ENCODE data around the gene ALG1. TPM values are rescaled to one million over a fixed set of nuclear protein-coding genes. Genes with fewer than 3 reads are reported as not detected.

The ALG1 gene
- total RNA-seq, 1 experiment from 2014 or later: 31.4 TPM

DNA sequence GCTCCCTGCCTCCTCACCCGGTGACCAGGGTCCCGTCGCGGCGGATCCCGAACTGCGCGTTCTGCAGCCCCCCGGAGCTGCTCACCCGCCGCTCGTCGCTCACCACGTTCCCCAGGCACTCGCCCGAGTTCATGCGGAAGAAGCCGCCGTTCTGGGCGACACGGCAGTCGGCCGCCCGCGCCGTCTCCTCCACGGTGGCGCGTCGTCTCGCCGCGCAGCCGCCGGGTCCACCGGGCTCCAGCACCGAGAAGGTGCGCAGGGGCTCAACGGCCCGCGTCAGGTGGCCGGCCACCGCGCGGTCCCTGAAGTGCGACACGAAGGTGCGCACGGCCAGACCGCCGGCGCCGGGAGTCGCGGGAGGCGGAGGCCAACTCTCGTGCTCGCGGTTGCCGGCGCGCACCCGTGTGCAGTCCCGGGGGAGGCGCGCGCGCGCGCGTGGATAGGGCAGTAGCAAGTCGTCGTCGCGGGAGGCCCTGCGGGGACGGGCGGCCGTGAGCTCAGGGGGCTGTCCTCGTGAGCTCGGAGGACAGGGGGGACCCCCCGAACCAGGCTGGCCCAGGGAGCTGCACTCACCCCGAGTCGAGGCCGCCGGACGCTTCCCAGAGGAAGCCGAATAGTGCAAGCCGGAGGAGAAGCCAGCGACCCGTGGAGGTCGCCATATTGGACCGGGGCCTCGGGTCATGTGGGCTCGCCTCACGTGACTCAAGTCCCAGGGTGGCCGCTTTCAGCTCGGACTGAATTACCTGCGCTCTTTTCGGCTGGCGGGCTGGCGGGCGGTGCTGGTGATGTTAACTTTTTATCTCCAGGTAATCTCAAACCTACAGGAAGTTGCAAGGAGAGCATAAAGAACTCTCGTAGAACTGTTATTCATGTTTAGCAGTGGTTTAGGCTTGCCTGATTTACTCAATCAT lies 38.1 kb upstream of the ALG1 start, which contains the start of gene NAGPA (continued):
- TF ChIP-seq, protein P1, sequence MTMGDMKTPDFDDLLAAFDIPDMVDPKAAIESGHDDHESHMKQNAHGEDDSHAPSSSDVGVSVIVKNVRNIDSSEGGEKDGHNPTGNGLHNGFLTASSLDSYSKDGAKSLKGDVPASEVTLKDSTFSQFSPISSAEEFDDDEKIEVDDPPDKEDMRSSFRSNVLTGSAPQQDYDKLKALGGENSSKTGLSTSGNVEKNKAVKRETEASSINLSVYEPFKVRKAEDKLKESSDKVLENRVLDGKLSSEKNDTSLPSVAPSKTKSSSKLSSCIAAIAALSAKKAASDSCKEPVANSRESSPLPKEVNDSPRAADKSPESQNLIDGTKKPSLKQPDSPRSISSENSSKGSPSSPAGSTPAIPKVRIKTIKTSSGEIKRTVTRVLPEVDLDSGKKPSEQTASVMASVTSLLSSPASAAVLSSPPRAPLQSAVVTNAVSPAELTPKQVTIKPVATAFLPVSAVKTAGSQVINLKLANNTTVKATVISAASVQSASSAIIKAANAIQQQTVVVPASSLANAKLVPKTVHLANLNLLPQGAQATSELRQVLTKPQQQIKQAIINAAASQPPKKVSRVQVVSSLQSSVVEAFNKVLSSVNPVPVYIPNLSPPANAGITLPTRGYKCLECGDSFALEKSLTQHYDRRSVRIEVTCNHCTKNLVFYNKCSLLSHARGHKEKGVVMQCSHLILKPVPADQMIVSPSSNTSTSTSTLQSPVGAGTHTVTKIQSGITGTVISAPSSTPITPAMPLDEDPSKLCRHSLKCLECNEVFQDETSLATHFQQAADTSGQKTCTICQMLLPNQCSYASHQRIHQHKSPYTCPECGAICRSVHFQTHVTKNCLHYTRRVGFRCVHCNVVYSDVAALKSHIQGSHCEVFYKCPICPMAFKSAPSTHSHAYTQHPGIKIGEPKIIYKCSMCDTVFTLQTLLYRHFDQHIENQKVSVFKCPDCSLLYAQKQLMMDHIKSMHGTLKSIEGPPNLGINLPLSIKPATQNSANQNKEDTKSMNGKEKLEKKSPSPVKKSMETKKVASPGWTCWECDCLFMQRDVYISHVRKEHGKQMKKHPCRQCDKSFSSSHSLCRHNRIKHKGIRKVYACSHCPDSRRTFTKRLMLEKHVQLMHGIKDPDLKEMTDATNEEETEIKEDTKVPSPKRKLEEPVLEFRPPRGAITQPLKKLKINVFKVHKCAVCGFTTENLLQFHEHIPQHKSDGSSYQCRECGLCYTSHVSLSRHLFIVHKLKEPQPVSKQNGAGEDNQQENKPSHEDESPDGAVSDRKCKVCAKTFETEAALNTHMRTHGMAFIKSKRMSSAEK (CRISPR knock-in tag; IDR thresholded peaks at IDR 0.05; ENCODE audit: borderline replicate concordance): no peak

DNA sequence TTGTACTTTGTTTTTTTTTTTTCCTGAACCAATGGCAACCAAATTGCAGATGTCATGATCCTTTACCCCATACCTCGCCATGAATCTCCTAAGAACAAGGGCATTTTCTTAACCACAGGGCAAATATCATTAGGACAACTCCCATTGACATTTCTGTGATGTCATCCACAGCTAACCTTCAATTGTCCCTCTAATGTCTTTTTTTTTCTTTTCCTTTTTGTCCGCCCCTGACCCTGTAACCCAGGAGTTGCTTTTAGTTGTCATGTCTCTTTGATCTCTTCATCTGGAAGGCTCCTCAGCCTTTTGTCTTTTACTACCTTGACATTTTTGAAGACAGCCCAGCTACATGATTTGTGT lies 37.5 kb upstream of the ALG1 start:
- POLR2A ChIA-PET: interaction anchor here (0.7 to 0.8 kb wide), 2 partner anchors 9 to 408 kb away, joined by 3 read pairs; no protein-coding TSS in a partner anchor

DNA sequence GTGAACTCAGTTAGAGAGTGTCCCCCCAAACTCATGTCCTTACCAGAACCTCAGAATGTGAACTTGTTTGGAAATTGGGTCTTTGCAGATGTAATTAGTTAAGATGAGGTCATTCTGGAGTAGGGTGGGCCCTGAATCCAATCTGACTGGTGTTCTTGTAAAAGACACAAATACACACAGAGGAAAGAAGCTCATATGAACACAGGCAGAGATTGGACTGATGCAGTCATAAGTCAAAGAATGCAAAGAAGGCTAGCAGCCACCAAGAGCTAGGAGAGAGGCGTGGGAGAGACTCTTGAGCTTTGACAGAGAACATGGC lies 35.8 kb upstream of the ALG1 start:
- ATAC-seq (no peak), DNase-seq (ENCODE audit: low spot score) (no peak)
- no peaks in the 10 kb centered on the region for H3K36me3 Mint-ChIP-seq
- CTCF ChIA-PET: interaction anchor here (1.0 to 6.0 kb wide), 5 partner anchors 11 to 78 kb away, joined by 3 to 52 read pairs (median 5); partner anchors contain the start of gene SEC14L5
- peak overlapping the region; percentile 86 for H3K27ac Mint-ChIP-seq
- peaks cover 4% of the 10 kb centered on the region; the same call in 1 of the 2 replicates for H3K27me3 Mint-ChIP-seq (ENCODE audit: low read depth)
- H3K4me3 Mint-ChIP-seq: no peak overlapping the region
- POLR2A ChIA-PET: no interaction called here
- peaks cover 30% of the 10 kb centered on the region for H3K4me1 Mint-ChIP-seq
- no peaks in the 10 kb centered on the region for H3K9me3 Mint-ChIP-seq
- no peak for TF ChIP-seq SMAD4 (CRISPR knock-in tag; IDR thresholded peaks at IDR 0.05)
- TF ChIP-seq NR1H2 (CRISPR knock-in tag; IDR thresholded peaks at IDR 0.05): no peak
- TF ChIP-seq, protein P2, sequence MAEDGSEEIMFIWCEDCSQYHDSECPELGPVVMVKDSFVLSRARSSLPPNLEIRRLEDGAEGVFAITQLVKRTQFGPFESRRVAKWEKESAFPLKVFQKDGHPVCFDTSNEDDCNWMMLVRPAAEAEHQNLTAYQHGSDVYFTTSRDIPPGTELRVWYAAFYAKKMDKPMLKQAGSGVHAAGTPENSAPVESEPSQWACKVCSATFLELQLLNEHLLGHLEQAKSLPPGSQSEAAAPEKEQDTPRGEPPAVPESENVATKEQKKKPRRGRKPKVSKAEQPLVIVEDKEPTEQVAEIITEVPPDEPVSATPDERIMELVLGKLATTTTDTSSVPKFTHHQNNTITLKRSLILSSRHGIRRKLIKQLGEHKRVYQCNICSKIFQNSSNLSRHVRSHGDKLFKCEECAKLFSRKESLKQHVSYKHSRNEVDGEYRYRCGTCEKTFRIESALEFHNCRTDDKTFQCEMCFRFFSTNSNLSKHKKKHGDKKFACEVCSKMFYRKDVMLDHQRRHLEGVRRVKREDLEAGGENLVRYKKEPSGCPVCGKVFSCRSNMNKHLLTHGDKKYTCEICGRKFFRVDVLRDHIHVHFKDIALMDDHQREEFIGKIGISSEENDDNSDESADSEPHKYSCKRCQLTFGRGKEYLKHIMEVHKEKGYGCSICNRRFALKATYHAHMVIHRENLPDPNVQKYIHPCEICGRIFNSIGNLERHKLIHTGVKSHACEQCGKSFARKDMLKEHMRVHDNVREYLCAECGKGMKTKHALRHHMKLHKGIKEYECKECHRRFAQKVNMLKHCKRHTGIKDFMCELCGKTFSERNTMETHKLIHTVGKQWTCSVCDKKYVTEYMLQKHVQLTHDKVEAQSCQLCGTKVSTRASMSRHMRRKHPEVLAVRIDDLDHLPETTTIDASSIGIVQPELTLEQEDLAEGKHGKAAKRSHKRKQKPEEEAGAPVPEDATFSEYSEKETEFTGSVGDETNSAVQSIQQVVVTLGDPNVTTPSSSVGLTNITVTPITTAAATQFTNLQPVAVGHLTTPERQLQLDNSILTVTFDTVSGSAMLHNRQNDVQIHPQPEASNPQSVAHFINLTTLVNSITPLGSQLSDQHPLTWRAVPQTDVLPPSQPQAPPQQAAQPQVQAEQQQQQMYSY (CRISPR knock-in tag; IDR thresholded peaks at IDR 0.05): no peak
- TF ChIP-seq RORB (CRISPR knock-in tag; IDR thresholded peaks at IDR 0.05): no peak
- TF ChIP-seq NR3C1 (CRISPR knock-in tag; conservative IDR thresholded peaks at IDR 0.05; ENCODE audit: low read depth): no peak
- TF ChIP-seq, protein P3, sequence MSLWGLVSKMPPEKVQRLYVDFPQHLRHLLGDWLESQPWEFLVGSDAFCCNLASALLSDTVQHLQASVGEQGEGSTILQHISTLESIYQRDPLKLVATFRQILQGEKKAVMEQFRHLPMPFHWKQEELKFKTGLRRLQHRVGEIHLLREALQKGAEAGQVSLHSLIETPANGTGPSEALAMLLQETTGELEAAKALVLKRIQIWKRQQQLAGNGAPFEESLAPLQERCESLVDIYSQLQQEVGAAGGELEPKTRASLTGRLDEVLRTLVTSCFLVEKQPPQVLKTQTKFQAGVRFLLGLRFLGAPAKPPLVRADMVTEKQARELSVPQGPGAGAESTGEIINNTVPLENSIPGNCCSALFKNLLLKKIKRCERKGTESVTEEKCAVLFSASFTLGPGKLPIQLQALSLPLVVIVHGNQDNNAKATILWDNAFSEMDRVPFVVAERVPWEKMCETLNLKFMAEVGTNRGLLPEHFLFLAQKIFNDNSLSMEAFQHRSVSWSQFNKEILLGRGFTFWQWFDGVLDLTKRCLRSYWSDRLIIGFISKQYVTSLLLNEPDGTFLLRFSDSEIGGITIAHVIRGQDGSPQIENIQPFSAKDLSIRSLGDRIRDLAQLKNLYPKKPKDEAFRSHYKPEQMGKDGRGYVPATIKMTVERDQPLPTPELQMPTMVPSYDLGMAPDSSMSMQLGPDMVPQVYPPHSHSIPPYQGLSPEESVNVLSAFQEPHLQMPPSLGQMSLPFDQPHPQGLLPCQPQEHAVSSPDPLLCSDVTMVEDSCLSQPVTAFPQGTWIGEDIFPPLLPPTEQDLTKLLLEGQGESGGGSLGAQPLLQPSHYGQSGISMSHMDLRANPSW (CRISPR knock-in tag; conservative IDR thresholded peaks at IDR 0.05; ENCODE audit: low read depth): no peak

More for the DNA sequence above, 37.5 kb upstream of the ALG1 start:
- CTCF ChIA-PET: interaction anchor here (1.6 to 6.0 kb wide), 2 partner anchors 9 to 24 kb away, joined by 4 to 52 read pairs; no protein-coding TSS in a partner anchor
- Mint-ChIP-seq H3K4me1 (peaks cover 30% of the 10 kb centered on the region), H3K9me3 (no peaks in the 10 kb centered on the region), H3K36me3 (no peaks in the 10 kb centered on the region), H3K27me3 (ENCODE audit: low read depth) (no peaks in the 10 kb centered on the region), H3K4me3 (peak overlapping the region; percentile 72), H3K27ac (peak overlapping the region; percentile 24)
- TF ChIP-seq SMAD4 (CRISPR knock-in tag; IDR thresholded peaks at IDR 0.05): no peak
- TF ChIP-seq ZNF396 (CRISPR knock-in tag; IDR thresholded peaks at IDR 0.05; ENCODE audit: borderline replicate concordance): no peak
- no peak for TF ChIP-seq FOXK1 (CRISPR knock-in tag; IDR thresholded peaks at IDR 0.05)
- TF ChIP-seq, protein P4, sequence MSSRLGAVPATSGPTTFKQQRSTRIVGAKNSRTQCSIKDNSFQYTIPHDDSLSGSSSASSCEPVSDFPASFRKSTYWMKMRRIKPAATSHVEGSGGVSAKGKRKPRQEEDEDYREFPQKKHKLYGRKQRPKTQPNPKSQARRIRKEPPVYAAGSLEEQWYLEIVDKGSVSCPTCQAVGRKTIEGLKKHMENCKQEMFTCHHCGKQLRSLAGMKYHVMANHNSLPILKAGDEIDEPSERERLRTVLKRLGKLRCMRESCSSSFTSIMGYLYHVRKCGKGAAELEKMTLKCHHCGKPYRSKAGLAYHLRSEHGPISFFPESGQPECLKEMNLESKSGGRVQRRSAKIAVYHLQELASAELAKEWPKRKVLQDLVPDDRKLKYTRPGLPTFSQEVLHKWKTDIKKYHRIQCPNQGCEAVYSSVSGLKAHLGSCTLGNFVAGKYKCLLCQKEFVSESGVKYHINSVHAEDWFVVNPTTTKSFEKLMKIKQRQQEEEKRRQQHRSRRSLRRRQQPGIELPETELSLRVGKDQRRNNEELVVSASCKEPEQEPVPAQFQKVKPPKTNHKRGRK (CRISPR knock-in tag; IDR thresholded peaks at IDR 0.05; ENCODE audit: borderline replicate concordance): no peak
- TF ChIP-seq JAZF1 (CRISPR knock-in tag; IDR thresholded peaks at IDR 0.05): no peak
- no peak for TF ChIP-seq MXD4 (CRISPR knock-in tag; IDR thresholded peaks at IDR 0.05; ENCODE audit: borderline replicate concordance)
- no peak for TF ChIP-seq GABPB1 (CRISPR knock-in tag; IDR thresholded peaks at IDR 0.05)
- TF ChIP-seq, protein P5, sequence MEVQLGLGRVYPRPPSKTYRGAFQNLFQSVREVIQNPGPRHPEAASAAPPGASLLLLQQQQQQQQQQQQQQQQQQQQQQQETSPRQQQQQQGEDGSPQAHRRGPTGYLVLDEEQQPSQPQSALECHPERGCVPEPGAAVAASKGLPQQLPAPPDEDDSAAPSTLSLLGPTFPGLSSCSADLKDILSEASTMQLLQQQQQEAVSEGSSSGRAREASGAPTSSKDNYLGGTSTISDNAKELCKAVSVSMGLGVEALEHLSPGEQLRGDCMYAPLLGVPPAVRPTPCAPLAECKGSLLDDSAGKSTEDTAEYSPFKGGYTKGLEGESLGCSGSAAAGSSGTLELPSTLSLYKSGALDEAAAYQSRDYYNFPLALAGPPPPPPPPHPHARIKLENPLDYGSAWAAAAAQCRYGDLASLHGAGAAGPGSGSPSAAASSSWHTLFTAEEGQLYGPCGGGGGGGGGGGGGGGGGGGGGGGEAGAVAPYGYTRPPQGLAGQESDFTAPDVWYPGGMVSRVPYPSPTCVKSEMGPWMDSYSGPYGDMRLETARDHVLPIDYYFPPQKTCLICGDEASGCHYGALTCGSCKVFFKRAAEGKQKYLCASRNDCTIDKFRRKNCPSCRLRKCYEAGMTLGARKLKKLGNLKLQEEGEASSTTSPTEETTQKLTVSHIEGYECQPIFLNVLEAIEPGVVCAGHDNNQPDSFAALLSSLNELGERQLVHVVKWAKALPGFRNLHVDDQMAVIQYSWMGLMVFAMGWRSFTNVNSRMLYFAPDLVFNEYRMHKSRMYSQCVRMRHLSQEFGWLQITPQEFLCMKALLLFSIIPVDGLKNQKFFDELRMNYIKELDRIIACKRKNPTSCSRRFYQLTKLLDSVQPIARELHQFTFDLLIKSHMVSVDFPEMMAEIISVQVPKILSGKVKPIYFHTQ (CRISPR knock-in tag; IDR thresholded peaks at IDR 0.05): no peak
- no peak for TF ChIP-seq SOX15 (CRISPR knock-in tag; IDR thresholded peaks at IDR 0.05)
- TF ChIP-seq ESRRA (CRISPR knock-in tag; IDR thresholded peaks at IDR 0.05; ENCODE audit: borderline replicate concordance): no peak
- TF ChIP-seq TP53 (CRISPR knock-in tag; IDR thresholded peaks at IDR 0.05): no peak
- TF ChIP-seq CBFB (CRISPR knock-in tag; IDR thresholded peaks at IDR 0.05; ENCODE audit: low read depth): no peak
- no peak for TF ChIP-seq CREB1 (CRISPR knock-in tag; IDR thresholded peaks at IDR 0.05)
- TF ChIP-seq NR1H2 (CRISPR knock-in tag; IDR thresholded peaks at IDR 0.05): no peak
- TF ChIP-seq JUN (CRISPR knock-in tag; IDR thresholded peaks at IDR 0.05): no peak
- no peak for TF ChIP-seq FOXP1 (CRISPR knock-in tag; IDR thresholded peaks at IDR 0.05; ENCODE audit: borderline replicate concordance)
- TF ChIP-seq NR3C1 (CRISPR knock-in tag; conservative IDR thresholded peaks at IDR 0.05; ENCODE audit: low read depth): no peak
- TF ChIP-seq CREM (CRISPR knock-in tag; IDR thresholded peaks at IDR 0.05): no peak
- no peak for DNase-seq (ENCODE audit: low spot score)
- no peak for ATAC-seq
